Activated T-helper 1 cell treated with Interleukin-2 at 50 U/mL for 16 hours (primary cell): Measurements from ENCODE around the gene TMEM129.
"Not testable (repeated sequence)": the region's sequence is repeated elsewhere in the genome, so short reads cannot be mapped to it uniquely, and the experiment has no call there.

ENCODE experiments used
- DNase-seq: peaks from one replicate; pipeline ENCODE4 v3.0.0-alpha.2; 2020; ENCODE audit warnings: low read depth

TMEM129 gene

GRCh38 chr4:1695913-1696312 lies 25.2 kb downstream of the TMEM129 start:
- no peak for DNase-seq

- peak; percentile 63 for DNase-seq
These were observed 27.8 kb downstream of the TMEM129 start for GRCh38 chr4:1693131-1693896.

- DNase-seq, result no peak
These were observed 29.3 kb downstream of the TMEM129 start for GRCh38 chr4:1691737-1692373.

GRCh38 chr4:1690698-1691097 lies 30.4 kb downstream of the TMEM129 start:
- no peak for DNase-seq

GRCh38 chr4:1686440-1687036 lies 34.6 kb downstream of the TMEM129 start:
- no peak for DNase-seq

- no peak for DNase-seq
These were observed 35.6 kb downstream of the TMEM129 start for GRCh38 chr4:1685235-1686150.

- no peak for DNase-seq
These were observed 36.5 kb downstream of the TMEM129 start for GRCh38 chr4:1684506-1685234.

- DNase-seq, result peak; percentile 91
These were observed 37.2 kb downstream of the TMEM129 start, which contains the start of gene FAM53A for GRCh38 chr4:1683736-1684505. Gene FAM53A (minus strand): TSS chr4:1684313. CDS start chr4:1668741, 15,572 bp downstream.

- no peak for DNase-seq
These were observed 37.8 kb downstream of the TMEM129 start for GRCh38 chr4:1683261-1683735.

GRCh38 chr4:1682860-1683259 lies 38.3 kb downstream of the TMEM129 start:
- no peak for DNase-seq

GRCh38 chr4:1678244-1678643 lies 42.9 kb downstream of the TMEM129 start:
- no peak for DNase-seq

GRCh38 chr4:1676605-1677525 lies 44.3 kb downstream of the TMEM129 start:
- no peak for DNase-seq

- DNase-seq, result no peak
These were observed 45.4 kb downstream of the TMEM129 start for GRCh38 chr4:1675802-1676137.

- DNase-seq, result no peak
These were observed 45.9 kb downstream of the TMEM129 start for GRCh38 chr4:1675136-1675801.

- no peak for DNase-seq
These were observed 46.4 kb downstream of the TMEM129 start for GRCh38 chr4:1674682-1675081.

GRCh38 chr4:1673671-1674070 lies 47.5 kb downstream of the TMEM129 start:
- no peak for DNase-seq

- DNase-seq, result not testable (repeated sequence)
These were observed 50.1 kb downstream of the TMEM129 start for GRCh38 chr4:1671011-1671410.

GRCh38 chr4:1670279-1670678 lies 50.8 kb downstream of the TMEM129 start:
- no peak for DNase-seq

GRCh38 chr4:1669850-1670249 lies 51.3 kb downstream of the TMEM129 start:
- no peak for DNase-seq
